IMR-90 (cell line): ENCODE measurements around the gene CTTN. TPM values are rescaled to one million over a fixed set of nuclear protein-coding genes. Genes with fewer than 3 reads are reported as not detected.

Source experiments
- ATAC-seq: fragments of 200-7000 bp; cut with Tn5 transposase; 2 replicates; pipeline ENCODE4 v1.9.1; 2020; ENCODE audit warnings: low read depth, mild to moderate bottlenecking, moderate library complexity
- BruUV-seq: library from RNA; stranded (reverse); fragments of 400-500 nt; replicated peaks from 2 replicates; lab custom pipeline; 2021; lab: Mats Ljungman, UMichigan
- CTCF ChIA-PET: fragments of 300-600 bp; formaldehyde crosslinking; extraction: SDS; loops from one replicate; lab custom pipeline; 2021; ENCODE audit warnings: antibody characterized with exemption; lab: Yijun Ruan, JAX
- POLR2A ChIA-PET: fragments of 300-600 bp; sonication (Branson Sonifier 250); formaldehyde crosslinking; loops from one replicate; lab custom pipeline; 2022; ENCODE audit warnings: antibody characterized with exemption; ENCODE audit not compliant: unreplicated experiment; lab: Charles Lee
- DNase-seq: peaks from one replicate; pipeline ENCODE4 v3.0.0; 2013
- H2AFZ ChIP-seq: replicated peaks from 2 replicates; pipeline ENCODE3; 2013; ENCODE audit warnings: low read length, mild to moderate bottlenecking; ENCODE audit not compliant: poor library complexity
- H2AK5ac ChIP-seq: 2 replicates; pipeline ENCODE4 v1.6.1; 2013; ENCODE audit warnings: low read depth, low read length, inconsistent platforms
- H2AK9ac ChIP-seq: replicated peaks from 2 replicates; pipeline ENCODE3; 2013; ENCODE audit warnings: mild to moderate bottlenecking, low read depth, low read length, moderate library complexity; ENCODE audit not compliant: poor library complexity
- H2BK120ac ChIP-seq: 2 replicates; pipeline ENCODE4 v1.6.1; 2013; ENCODE audit warnings: low read depth, low read length, inconsistent platforms
- H2BK15ac ChIP-seq: 3 replicates; pipeline ENCODE4 v1.6.1; 2013; ENCODE audit warnings: low read depth, low read length, inconsistent platforms
- H2BK20ac ChIP-seq: 2 replicates; pipeline ENCODE4 v1.6.1; 2013; ENCODE audit warnings: low read depth, mild to moderate bottlenecking, inconsistent platforms, low read length, moderate library complexity
- H2BK5ac ChIP-seq: 2 replicates; pipeline ENCODE4 v1.6.1; 2013; ENCODE audit warnings: mild to moderate bottlenecking, low read depth, low read length, inconsistent platforms; ENCODE audit not compliant: poor library complexity, severe bottlenecking
- H3K14ac ChIP-seq: replicated peaks from 2 replicates; pipeline ENCODE4 v1.6.1; 2013; ENCODE audit warnings: low read depth, low read length, inconsistent platforms
- H3K18ac ChIP-seq: 2 replicates; pipeline ENCODE4 v1.6.1; 2013; ENCODE audit warnings: low read depth, low read length, control low read depth
- H3K23ac ChIP-seq: 2 replicates; pipeline ENCODE4 v1.6.1; 2013; ENCODE audit warnings: low read depth, low read length, inconsistent platforms
- H3K27ac ChIP-seq: 2 replicates; pipeline ENCODE4 v1.5.1; 2013; ENCODE audit warnings: mild to moderate bottlenecking, control low read depth, low read length; ENCODE audit not compliant: insufficient read depth
- H3K27me3 ChIP-seq: 2 replicates; pipeline ENCODE4 v1.6.1; 2013; ENCODE audit warnings: low read length; ENCODE audit not compliant: control insufficient read depth, insufficient read depth
- H3K36me3 ChIP-seq: 2 replicates; pipeline ENCODE4 v1.6.1; 2013; ENCODE audit warnings: low read length, mixed read lengths; ENCODE audit not compliant: control insufficient read depth, insufficient read depth
- H3K4ac ChIP-seq: 2 replicates; pipeline ENCODE4 v1.6.1; 2013; ENCODE audit warnings: low read depth, low read length, inconsistent platforms
- H3K4me1 ChIP-seq: 2 replicates; pipeline ENCODE4 v1.6.1; 2013; ENCODE audit warnings: low read length, mixed read lengths; ENCODE audit not compliant: control insufficient read depth, insufficient read depth
- H3K4me2 ChIP-seq: 2 replicates; pipeline ENCODE4 v1.6.1; 2013; ENCODE audit warnings: low read depth, mild to moderate bottlenecking, control low read depth, low read length, moderate library complexity
- H3K4me3 ChIP-seq: 2 replicates; pipeline ENCODE4 v1.5.1; 2013; ENCODE audit warnings: low read depth, mild to moderate bottlenecking, control low read depth, low read length, moderate library complexity; ENCODE audit not compliant: insufficient read depth
- H3K56ac ChIP-seq: 2 replicates; pipeline ENCODE4 v1.6.1; 2013; ENCODE audit warnings: low read length, inconsistent platforms; ENCODE audit not compliant: insufficient read depth; ENCODE audit errors: extremely low read depth
- H3K79me1 ChIP-seq, 2 experiments: 2 replicates each; pipeline ENCODE4 v1.6.1; 2013; ENCODE audit warnings: low read length in 2 of 2, inconsistent platforms in 1 of 2, low read depth in 1 of 2
- H3K9ac ChIP-seq: 2 replicates; pipeline ENCODE4 v1.6.1; 2013; ENCODE audit warnings: low read depth, low read length, control low read depth
- H3K9me1 ChIP-seq: 2 replicates; pipeline ENCODE4 v1.6.1; 2013; ENCODE audit warnings: low read length, inconsistent platforms; ENCODE audit not compliant: insufficient read depth
- H3K9me3 ChIP-seq: 2 replicates; pipeline ENCODE4 v1.6.1; 2013; ENCODE audit warnings: low read length; ENCODE audit not compliant: control insufficient read depth, insufficient read depth
- H4K20me1 ChIP-seq: 2 replicates; pipeline ENCODE4 v1.6.1; 2013; ENCODE audit warnings: low read length, inconsistent platforms; ENCODE audit not compliant: insufficient read depth
- H4K5ac ChIP-seq: 2 replicates; pipeline ENCODE4 v1.6.1; 2013; ENCODE audit warnings: mild to moderate bottlenecking, low read depth, low read length, control low read depth
- H4K8ac ChIP-seq, 2 experiments: 2 replicates each; pipeline ENCODE4 v1.6.1; 2013; ENCODE audit warnings: low read depth in 2 of 2, low read length in 2 of 2, control low read depth in 1 of 2, inconsistent platforms in 1 of 2
- H4K91ac ChIP-seq: 2 replicates; pipeline ENCODE4 v1.6.1; 2013; ENCODE audit warnings: low read depth, low read length, inconsistent platforms; ENCODE audit not compliant: insufficient read depth
- CHD1 ChIP-seq: IDR thresholded peaks from 2 replicates; pipeline ENCODE4 v1.6.1; 2012; ENCODE audit warnings: low read depth, low read length, improper control_type of control experiment
- POLR2A ChIP-seq: IDR thresholded peaks from 2 replicates; pipeline ENCODE4 v1.6.1; 2012; ENCODE audit warnings: mild to moderate bottlenecking, low read depth, low read length
- USF2 ChIP-seq: fragments of 150-350 bp; IDR thresholded peaks from 2 replicates; pipeline ENCODE4 v1.6.1; 2017; ENCODE audit warnings: mild to moderate bottlenecking, antibody characterized with exemption, low read length, low read depth
- WGBS, 2 experiments: methylation state at CpG; one replicate each; pipeline versions ENCODE4 v1.1.5 to v1.1.7; 2013; ENCODE audit warnings: missing lambda C conversion rate in 2 of 2; ENCODE audit not compliant: insufficient read length in 1 of 2; ENCODE audit errors: extremely low coverage in 2 of 2; 5-methylcytosine and 5-hydroxymethylcytosine counted together
- dilution Hi-C: fragments of 300-500 bp; cut with HindIII; formaldehyde crosslinking; loops from one replicate; pipeline ENCODE4 v1.14.3; 2018; ENCODE audit warnings: low sequenced_read_pairs; ENCODE audit not compliant: unreplicated experiment
- in situ Hi-C: fragments of 300-500 bp; cut with MboI; formaldehyde crosslinking; loops from 3 replicates; pipeline ENCODE4 v1.14.3; 2019; ENCODE audit warnings: low sequenced_read_pairs, inconsistent platforms, mixed read lengths
- intact Hi-C: fragments of 100-400 bp; cut with micrococcal nuclease; formaldehyde crosslinking; loops from 2 replicates; pipeline ENCODE4 v1.10.0; 2022
- polyA plus RNA-seq, 3 experiments: library from polyadenylated mRNA; depleted of rRNA; stranded (reverse); fragments of >200 nt; gene quantifications; 2 replicates each; pipeline ENCODE4 v1.2.3, GENCODE V29; 2012; ENCODE audit warnings: low replicate concordance in 1 of 3
- total RNA-seq: library from RNA; depleted of rRNA; stranded (reverse); fragments of >200 nt; gene quantifications from 2 replicates; pipeline ENCODE4 v1.2.3, GENCODE V29; 2012

CTTN gene
- total and polyA plus RNA-seq, 2 of the 4 experiments (the other 2 are of a cell fraction), result 287 to 296 TPM

- H2BK120ac ChIP-seq, result no peak overlapping the region
- in situ Hi-C loops, result no loop called here
- H3K9me1 ChIP-seq, result no peaks in the 10 kb centered on the region
- H3K14ac ChIP-seq, result no peak overlapping the region
- no peak overlapping the region for H3K56ac ChIP-seq
- no peak overlapping the region for H2AK5ac ChIP-seq
- H3K27me3 ChIP-seq, result peaks cover 11% of the 10 kb centered on the region
- no peak overlapping the region for H3K18ac ChIP-seq
- no peak overlapping the region for H4K5ac ChIP-seq
- H3K36me3 ChIP-seq, result no peaks in the 10 kb centered on the region
- H4K91ac ChIP-seq, result no peak overlapping the region
- intact Hi-C loops, result no loop called here
- no TSS peak for BruUV-seq
- H3K9ac ChIP-seq, result no peak overlapping the region
- H2BK5ac ChIP-seq, result no peak overlapping the region
- H3K4me2 ChIP-seq, result no peak overlapping the region
- DNase-seq (no peak), ATAC-seq (no peak)
- no peaks in the 10 kb centered on the region for H4K20me1 ChIP-seq
- H3K79me1 ChIP-seq, result no peaks in the 10 kb centered on the region
- no peak overlapping the region for H4K8ac ChIP-seq
- H3K4ac ChIP-seq, result no peak overlapping the region
- no peak overlapping the region for H3K23ac ChIP-seq
- ChIA-PET CTCF (interaction anchor here (0.6 to 0.7 kb wide), 2 partner anchors 75 to 94 kb away, joined by 3 read pairs; no protein-coding TSS in a partner anchor), POLR2A (no interaction called here)
- 0% methylated on average over 1 of the region's 1 CpG; no CpG with 5 or more reads in 1 of the 2 experiments for WGBS, 2 experiments
- TF ChIP-seq USF2 (no peak), POLR2A (no peak), CHD1 (no peak)
- H2AK9ac ChIP-seq, result no peak overlapping the region
- dilution Hi-C loops, result no loop called here
- H2AFZ ChIP-seq, result no peak overlapping the region
- H2BK20ac ChIP-seq, result no peak overlapping the region
- H2BK15ac ChIP-seq, result no peak overlapping the region
- H3K27ac ChIP-seq, result no peak overlapping the region
- no peak overlapping the region for H3K4me3 ChIP-seq
- H3K4me1 ChIP-seq, result no peaks in the 10 kb centered on the region
- no peaks in the 10 kb centered on the region; the same call in 1 of the 2 replicates for H3K9me3 ChIP-seq
Observed at GRCh38 chr11:70455354-70455753, 57.0 kb downstream of the CTTN start.
